Panc1 (cell line): ENCODE measurements around the gene FAM83G. TPM values are rescaled to one million over a fixed set of nuclear protein-coding genes. Genes with fewer than 3 reads are reported as not detected.

Experiments used
- ATAC-seq: fragments of 200-7000 bp; cut with Tn5 transposase; 2 replicates; pipeline ENCODE4 v1.9.1; 2020; ENCODE audit warnings: mild to moderate bottlenecking, moderate library complexity
- BruUV-seq: library from RNA; stranded (reverse); fragments of 400-500 nt; replicated peaks from 2 replicates; lab custom pipeline; 2021; lab: Mats Ljungman, UMichigan
- CTCF ChIA-PET: fragments of 300-600 bp; sonication (Branson Sonifier 250); formaldehyde crosslinking; loops from one replicate; lab custom pipeline; 2022; ENCODE audit warnings: antibody characterized with exemption; lab: Charles Lee
- POLR2A ChIA-PET: fragments of 300-600 bp; sonication (Branson Sonifier 250); formaldehyde crosslinking; loops from one replicate; lab custom pipeline; 2022; ENCODE audit warnings: antibody characterized with exemption; lab: Charles Lee
- DNase-seq: peaks from one replicate; pipeline ENCODE4 v3.0.0-alpha.2; 2010; ENCODE audit warnings: low read depth, low spot score
- H3K27ac ChIP-seq: 2 replicates; pipeline ENCODE4 v1.5.1; 2011; ENCODE audit warnings: mild to moderate bottlenecking, low read length, inconsistent platforms
- H3K27me3 ChIP-seq: fragments of 200-500 bp; sonication (Bioruptor generic); 2 replicates; pipeline ENCODE4 v1.6.0; 2014; ENCODE audit warnings: low read length, inconsistent platforms; ENCODE audit not compliant: control insufficient read depth, insufficient read depth
- H3K36me3 ChIP-seq: fragments of 200-500 bp; sonication (Bioruptor generic); 2 replicates; pipeline ENCODE4 v1.5.1; 2014; ENCODE audit warnings: inconsistent platforms, mild to moderate bottlenecking, low read length, moderate library complexity; ENCODE audit not compliant: control insufficient read depth, insufficient read depth
- H3K4me1 ChIP-seq: 2 replicates; pipeline ENCODE4 v1.5.1; 2011; ENCODE audit warnings: inconsistent platforms, mild to moderate bottlenecking, low read length, moderate library complexity; ENCODE audit not compliant: control insufficient read depth, insufficient read depth
- H3K4me3 ChIP-seq, 2 experiments: 2 replicates each; pipeline ENCODE4 v1.5.1; 2011 to 2012; ENCODE audit warnings: low read depth in 2 of 2, low read length in 2 of 2, mild to moderate bottlenecking in 2 of 2, inconsistent platforms in 1 of 2, moderate library complexity in 1 of 2
- H3K9me3 ChIP-seq: fragments of 200-500 bp; sonication (Bioruptor generic); 2 replicates; pipeline ENCODE4 v1.5.1; 2014; ENCODE audit warnings: low read depth, mild to moderate bottlenecking, inconsistent platforms, low read length, moderate library complexity; ENCODE audit not compliant: control insufficient read depth, insufficient read depth
- CTCF ChIP-seq: fragments of 450-650 bp; IDR thresholded peaks from 2 replicates; pipeline ENCODE4 v1.5.1; 2017; ENCODE audit warnings: mild to moderate bottlenecking
- POLR2AphosphoS5 ChIP-seq: IDR thresholded peaks from 2 replicates; pipeline ENCODE4 v1.6.1; 2012; ENCODE audit warnings: mild to moderate bottlenecking, low read depth, low read length, moderate library complexity
- REST ChIP-seq, 2 experiments: IDR thresholded peaks; 2 replicates each; pipeline ENCODE4 v1.6.1; 2011 to 2012; ENCODE audit warnings: low read depth in 2 of 2, control low read depth in 1 of 2, low read length in 1 of 2, mild to moderate bottlenecking in 1 of 2, moderate library complexity in 1 of 2; ENCODE audit not compliant: insufficient read depth in 1 of 2
- SIN3A ChIP-seq: IDR thresholded peaks from 2 replicates; pipeline ENCODE4 v1.6.1; 2012; ENCODE audit warnings: low read depth, mild to moderate bottlenecking, low read length, moderate library complexity, borderline replicate concordance; ENCODE audit not compliant: insufficient read depth
- TCF7L2 ChIP-seq: IDR thresholded peaks from 2 replicates; pipeline ENCODE4 v1.6.1; 2011; ENCODE audit warnings: mild to moderate bottlenecking, low read depth, low read length, inconsistent platforms
- in situ Hi-C: cut with HindIII; loops from 2 replicates; pipeline ENCODE4 v1.10.0; 2016; ENCODE audit warnings: low sequenced_read_pairs, low pct_unique_long_range_greater_than_20kb
- intact Hi-C: fragments of 100-400 bp; cut with micrococcal nuclease; formaldehyde crosslinking; loops from one replicate; pipeline ENCODE4 v1.10.0; 2022; ENCODE audit not compliant: unreplicated experiment
- total RNA-seq: library from RNA; stranded (reverse); gene quantifications from one replicate; pipeline ENCODE4 v1.2.1, GENCODE V29; 2021; ENCODE audit not compliant: unreplicated experiment

Gene FAM83G
- total RNA-seq, 1 experiment from 2014 or later: 17.3 TPM

GRCh38 chr17:18996458-18996857 is 8.1 kb downstream of the FAM83G start:
- in situ Hi-C loops: no loop called here

GRCh38 chr17:18995220-18995619 is 9.3 kb downstream of the FAM83G start:
- CTCF ChIA-PET: no interaction called here
- in situ Hi-C loops: no loop called here

More at GRCh38 chr17:18996458-18996857, 8.1 kb downstream of the FAM83G start:
- intact Hi-C loops: no loop called here
- no TSS peak for BruUV-seq
- ChIA-PET POLR2A (interaction anchor here (0.6 kb wide), 1 partner anchor 15 kb away, joined by 3 read pairs; no protein-coding TSS in a partner anchor), CTCF (no interaction called here)
- H3K9me3 ChIP-seq: no peaks in the 10 kb centered on the region; the same call in 1 of the 2 replicates
- H3K27me3 ChIP-seq: no peaks in the 10 kb centered on the region
- H3K27ac ChIP-seq: no peak overlapping the region
- no peaks in the 10 kb centered on the region for H3K36me3 ChIP-seq
- ATAC-seq: no peak
- TF ChIP-seq POLR2AphosphoS5 (no peak), TCF7L2 (no peak), CTCF (no peak), REST (IDR thresholded peaks at IDR 0.05; ENCODE audit: insufficient read depth in 1 of 2, low read depth in 2 of 2, low read length in 1 of 2) (no peak), SIN3A (no peak)
- H3K4me3 ChIP-seq: no peak overlapping the region
- no peak for DNase-seq
- 0 out of 2 replicates have a peak, but pooled peaks cover 1% of the 10 kb centered on the region for H3K4me1 ChIP-seq

More at GRCh38 chr17:18995220-18995619, 9.3 kb downstream of the FAM83G start:
- intact Hi-C loops: no loop called here
- no peak overlapping the region for H3K27ac ChIP-seq
- ATAC-seq (no peak), DNase-seq (no peak)
- TF ChIP-seq POLR2AphosphoS5 (no peak), REST (IDR thresholded peaks at IDR 0.05; ENCODE audit: insufficient read depth in 1 of 2, low read depth in 2 of 2, low read length in 1 of 2) (no peak), SIN3A (no peak), CTCF (no peak), TCF7L2 (no peak)
- no peak overlapping the region for H3K4me3 ChIP-seq
- H3K4me1 ChIP-seq: no peaks in the 10 kb centered on the region
- no TSS peak for BruUV-seq
- H3K9me3 ChIP-seq: no peaks in the 10 kb centered on the region; the same call in 1 of the 2 replicates
- H3K27me3 ChIP-seq: no peaks in the 10 kb centered on the region
- POLR2A ChIA-PET: no interaction called here
- H3K36me3 ChIP-seq: no peaks in the 10 kb centered on the region
